Urothelium cell line (cell line): ENCODE data around the gene IL15.
"Not testable (repeated sequence)": the region's sequence is repeated elsewhere in the genome, so short reads cannot be mapped to it uniquely, and the experiment has no call there.

Source experiments
- DNase-seq: peaks from one replicate; pipeline ENCODE4 v3.0.0; 2011; ENCODE audit warnings: low spot score, mixed read lengths
- FAIRE-seq: peaks from 2 replicates; lab custom pipeline; 2011; peaks lifted over from hg19 to GRCh38; lab: Jason Lieb, UNC

The IL15 gene, protein sequence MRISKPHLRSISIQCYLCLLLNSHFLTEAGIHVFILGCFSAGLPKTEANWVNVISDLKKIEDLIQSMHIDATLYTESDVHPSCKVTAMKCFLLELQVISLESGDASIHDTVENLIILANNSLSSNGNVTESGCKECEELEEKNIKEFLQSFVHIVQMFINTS

DNA sequence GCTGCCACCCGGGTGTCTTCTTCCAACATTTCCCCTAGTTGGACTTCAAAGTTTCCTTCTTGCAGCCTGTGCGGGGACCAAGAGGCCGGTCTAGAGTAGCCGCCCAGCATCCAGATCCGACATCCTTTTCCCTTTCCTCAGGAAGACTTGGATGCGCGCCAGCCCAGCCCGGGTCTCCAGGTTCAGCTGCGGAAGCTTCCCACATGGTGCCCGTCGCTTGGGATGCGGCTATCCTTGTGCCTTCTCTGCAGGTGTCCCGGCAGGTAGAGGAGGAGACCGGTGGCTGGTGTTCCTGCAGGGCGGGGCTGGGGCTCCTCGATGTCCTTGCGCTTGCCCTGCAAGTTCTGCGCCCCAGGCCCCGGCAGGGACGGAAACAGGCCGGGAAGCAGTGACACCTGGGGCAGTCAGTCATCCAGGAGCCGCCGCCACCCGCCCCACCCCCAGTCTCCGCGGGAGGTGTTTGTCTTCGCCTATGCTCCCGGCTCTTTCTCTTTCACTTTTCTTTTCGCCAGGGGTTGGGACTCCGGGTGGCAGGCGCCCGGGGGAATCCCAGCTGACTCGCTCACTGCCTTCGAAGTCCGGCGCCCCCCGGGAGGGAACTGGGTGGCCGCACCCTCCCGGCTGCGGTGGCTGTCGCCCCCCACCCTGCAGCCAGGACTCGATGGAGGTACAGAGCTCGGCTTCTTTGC is at the start of gene IL15:
IL15 (plus strand) TSS at position 502 of the 689 bp plus-strand sequence. CDS start 82,882 bp downstream, outside the sequence.
- FAIRE-seq (no peak), DNase-seq (peak; percentile 77)

DNA sequence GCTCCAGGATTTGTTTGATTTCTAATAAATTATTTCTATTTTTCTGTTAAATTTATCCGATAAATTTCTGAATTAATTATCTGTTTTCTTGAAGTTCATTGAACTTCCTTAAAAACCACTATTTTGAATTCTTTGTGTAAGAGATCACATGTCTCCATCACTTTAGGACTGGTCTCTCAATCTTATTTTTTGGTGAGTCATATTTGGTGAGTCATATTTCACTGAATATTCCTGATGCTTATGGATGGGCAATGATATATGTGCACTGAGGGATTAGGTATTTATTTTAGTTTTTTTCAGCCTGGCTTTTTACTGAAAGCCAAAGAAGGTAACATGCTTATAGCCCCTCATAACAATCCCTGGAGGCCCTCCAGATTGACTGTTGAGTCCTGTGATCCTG is 48.5 kb upstream of the IL15 start:
- FAIRE-seq (no peak), DNase-seq (no peak)

DNA sequence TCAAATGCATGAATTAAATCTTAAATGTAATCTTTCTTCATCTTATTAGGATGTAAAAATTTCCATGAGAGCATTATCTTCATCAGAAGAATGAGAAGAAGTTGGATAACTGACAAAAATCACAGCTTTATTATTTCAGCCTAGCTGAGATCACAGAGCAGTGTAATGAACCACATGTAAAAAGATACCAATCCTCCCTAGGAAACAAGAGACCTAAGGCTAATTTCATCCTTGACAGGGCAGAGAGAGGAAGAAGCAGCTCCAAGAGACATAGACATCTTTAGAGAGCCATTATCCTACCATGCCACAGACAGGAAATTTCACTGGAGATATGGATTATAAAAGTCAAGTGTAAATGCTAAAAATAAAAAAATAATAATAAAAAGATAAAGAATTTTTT is 40.9 kb upstream of the IL15 start:
- DNase-seq = no peak
- no peak for FAIRE-seq

- DNase-seq (no peak), FAIRE-seq (no peak)
Measured at GRCh38 chr4:141599853-141600252, 36.5 kb upstream of the IL15 start.

- not testable (repeated sequence) for DNase-seq, FAIRE-seq
Measured at GRCh38 chr4:141604683-141605082, 31.7 kb upstream of the IL15 start.

GRCh38 chr4:141605425-141605856 is 30.9 kb upstream of the IL15 start:
- FAIRE-seq (no peak), DNase-seq (no peak)

DNA sequence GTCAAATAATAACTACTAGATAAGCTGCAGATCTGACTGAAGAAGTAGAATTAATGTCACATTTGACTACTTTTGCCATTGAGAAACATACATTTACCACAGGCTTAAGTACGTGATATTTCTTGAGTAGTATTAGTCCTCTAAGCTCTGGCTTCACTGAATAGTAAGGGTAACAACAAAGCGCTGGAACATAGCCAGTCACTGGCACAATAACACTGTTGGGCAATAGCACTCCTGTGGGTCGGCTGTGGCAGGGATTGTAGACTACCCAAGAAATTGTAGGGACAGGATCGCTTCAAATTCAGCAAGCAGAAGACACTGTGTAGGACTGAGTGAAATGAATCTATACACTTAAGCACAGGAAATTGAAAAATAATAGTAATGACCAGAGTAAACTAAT is 27.1 kb upstream of the IL15 start:
- no peak for DNase-seq
- FAIRE-seq = no peak

DNA sequence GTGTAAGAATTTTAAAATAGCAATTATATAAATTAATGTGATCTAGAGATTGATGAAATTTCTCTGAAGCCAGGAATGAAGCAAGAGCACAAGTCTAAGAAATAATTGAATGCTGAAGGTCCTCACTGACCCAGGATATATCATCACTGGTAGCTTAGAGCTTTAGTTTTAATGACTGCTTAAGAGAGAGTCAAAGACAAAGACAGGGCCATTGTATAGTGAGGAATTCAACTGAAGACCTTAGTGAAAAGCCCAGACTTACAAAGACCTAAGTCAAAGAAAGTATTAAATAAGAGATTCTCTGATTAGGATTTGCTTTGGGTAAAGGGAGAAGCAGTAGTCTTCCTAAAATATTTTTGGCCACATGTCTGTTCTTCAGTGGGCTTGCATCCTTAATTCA is 26.0 kb upstream of the IL15 start:
- no peak for FAIRE-seq

DNA sequence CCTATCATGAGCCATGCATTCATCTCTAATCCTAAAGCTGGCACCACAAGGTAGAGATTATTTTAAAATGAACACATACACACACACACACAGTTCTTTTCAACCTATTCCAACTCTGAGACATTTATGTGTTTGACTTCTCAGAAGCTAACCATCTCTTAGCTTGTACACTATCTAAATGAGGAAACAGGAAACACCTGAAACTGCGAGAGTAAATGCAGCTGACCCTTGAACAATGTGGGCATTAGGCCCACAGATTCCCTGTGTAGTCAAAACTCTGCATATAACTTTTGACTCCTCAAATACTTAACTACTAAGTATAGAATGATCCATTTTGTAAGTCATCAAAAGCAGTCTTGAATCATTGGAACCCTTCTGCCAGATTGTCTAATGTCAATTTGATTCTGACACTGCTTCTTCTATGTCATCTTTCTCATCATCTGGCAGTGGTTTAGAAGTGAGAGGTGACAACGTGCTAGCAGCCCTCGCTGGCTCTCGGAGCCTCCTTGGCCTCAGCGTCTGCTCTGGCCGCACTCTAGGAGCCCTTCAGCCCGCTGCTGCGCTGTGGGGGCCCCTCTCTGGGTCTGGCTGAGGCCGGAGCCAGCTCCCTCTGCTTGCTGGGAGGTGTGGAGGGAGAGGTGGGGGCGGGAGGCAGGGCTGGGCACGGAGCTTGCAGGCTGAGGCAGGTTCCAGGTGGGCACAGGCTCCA is 21.4 kb upstream of the IL15 start:
- DNase-seq (no peak), FAIRE-seq (no peak)

More for the DNA sequence above, 26.0 kb upstream of the IL15 start:
- no peak for DNase-seq

- not testable (repeated sequence) for DNase-seq, FAIRE-seq
Measured at GRCh38 chr4:141615587-141615918, 20.8 kb upstream of the IL15 start.

- DNase-seq = no peak
- FAIRE-seq = no peak
Measured at GRCh38 chr4:141620715-141621114, 15.7 kb upstream of the IL15 start.

- DNase-seq = no peak
- FAIRE-seq = no peak
Measured at GRCh38 chr4:141625023-141625422, 11.4 kb upstream of the IL15 start.

- FAIRE-seq (no peak), DNase-seq (no peak)
Measured at GRCh38 chr4:141630854-141631253, 5.5 kb upstream of the IL15 start.

DNA sequence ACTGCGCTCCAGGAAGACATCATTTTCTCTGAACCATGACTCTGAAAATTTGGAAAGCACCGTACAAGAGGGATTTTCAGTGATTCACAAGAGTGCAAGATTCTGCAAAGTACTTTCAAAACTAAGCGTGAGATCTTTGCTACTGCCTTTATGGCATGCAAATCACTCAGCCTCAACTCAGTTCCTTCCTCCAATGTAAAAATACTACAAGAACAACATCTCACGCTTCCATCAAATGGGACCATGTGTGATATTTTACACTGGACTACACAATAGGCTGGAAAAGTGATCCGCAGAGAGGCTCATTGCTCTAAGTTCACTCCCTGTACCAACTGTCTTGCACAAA is 674 bp upstream of the IL15 start:
- no peak for FAIRE-seq
- no peak for DNase-seq

GRCh38 chr4:141636771-141637460 is 533 bp downstream of the IL15 start:
- no peak for FAIRE-seq
- peak; percentile 62 for DNase-seq

- DNase-seq (no peak), FAIRE-seq (no peak)
Measured at GRCh38 chr4:141637565-141637964, 1.2 kb downstream of the IL15 start.

GRCh38 chr4:141638230-141638629 is 1.8 kb downstream of the IL15 start:
- no peak for FAIRE-seq
- DNase-seq = no peak

DNA sequence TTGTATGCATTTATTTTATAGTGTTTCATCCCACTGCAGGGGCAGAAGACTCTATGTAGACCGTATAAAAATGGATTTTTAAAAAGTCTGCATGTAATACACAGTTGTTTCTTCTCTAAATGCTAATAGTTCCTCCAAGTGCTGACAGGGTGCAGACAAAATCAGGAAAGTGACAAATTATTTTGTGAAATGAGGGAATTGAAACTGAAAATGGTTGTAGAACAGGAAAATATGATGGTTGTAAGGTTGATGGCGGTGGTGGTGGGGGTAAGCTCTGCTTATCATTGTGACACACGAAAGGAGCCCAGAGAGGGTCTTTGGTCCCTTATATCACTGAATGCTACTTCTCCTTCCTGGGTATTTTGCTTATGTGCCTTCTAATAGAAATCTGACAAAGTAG is 4.3 kb downstream of the IL15 start:
- no peak for DNase-seq
- no peak for FAIRE-seq

- no peak for DNase-seq
- FAIRE-seq = no peak
Measured at GRCh38 chr4:141642063-141642462, 5.7 kb downstream of the IL15 start.

DNA sequence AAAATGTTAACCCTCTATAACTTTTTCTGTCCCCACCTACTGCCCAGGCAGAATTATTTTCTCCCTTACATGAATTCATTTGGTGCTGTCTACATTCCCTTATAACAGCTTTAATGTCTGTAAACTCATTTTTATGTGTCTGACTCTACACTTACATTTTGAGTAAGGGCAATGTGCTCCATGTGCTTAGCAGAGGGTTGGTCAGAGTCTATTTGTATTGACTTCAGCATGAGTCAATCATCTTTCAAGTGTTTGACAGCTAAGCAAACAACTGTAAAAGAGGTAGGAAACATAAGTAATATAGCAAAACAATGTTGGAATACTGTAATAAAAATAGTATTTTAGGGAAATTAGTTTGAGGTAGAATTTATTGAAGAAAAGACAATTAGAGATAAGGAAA is 6.3 kb downstream of the IL15 start:
- FAIRE-seq (no peak), DNase-seq (no peak)

GRCh38 chr4:141643557-141643956 is 7.2 kb downstream of the IL15 start:
- peak; percentile 29 for DNase-seq
- FAIRE-seq = no peak
